Measurements from ENCODE around the gene FAF2.

Gene FAF2

GRCh38 chr5:176526462-176526861, 78.3 kb downstream of the FAF2 start:
- DNase-seq (ENCODE audit: low read depth, low spot score): no peak
- no peak overlapping the region for H3K4me3 ChIP-seq (ENCODE audit: low read length)

GRCh38 chr5:176527246-176528222, 79.3 kb downstream of the FAF2 start:
- H3K4me3 ChIP-seq (ENCODE audit: low read length): no peak overlapping the region
- DNase-seq (ENCODE audit: low read depth, low spot score): no peak

- no peak overlapping the region for H3K4me3 ChIP-seq (ENCODE audit: low read length)
Observed at GRCh38 chr5:176528301-176528700, 80.1 kb downstream of the FAF2 start.

GRCh38 chr5:176528761-176529115, 80.6 kb downstream of the FAF2 start:
- no peak overlapping the region for H3K4me3 ChIP-seq (ENCODE audit: low read length)
- DNase-seq (ENCODE audit: low read depth, low spot score): no peak

More at GRCh38 chr5:176528301-176528700, 80.1 kb downstream of the FAF2 start:
- no peak for DNase-seq (ENCODE audit: low read depth, low spot score)

GRCh38 chr5:176529116-176529740, 81.0 kb downstream of the FAF2 start:
- DNase-seq (ENCODE audit: low read depth, low spot score): no peak

GRCh38 chr5:176529741-176530141, 81.6 kb downstream of the FAF2 start:
- H3K4me3 ChIP-seq (ENCODE audit: low read length): peak overlapping the region; percentile 15
- DNase-seq (ENCODE audit: low read depth, low spot score): peak; percentile 97

More at GRCh38 chr5:176529116-176529740, 81.0 kb downstream of the FAF2 start:
- H3K4me3 ChIP-seq (ENCODE audit: low read length): peak overlapping the region; percentile 15

GRCh38 chr5:176530393-176530982, 82.3 kb downstream of the FAF2 start:
- H3K4me3 ChIP-seq (ENCODE audit: low read length): peak overlapping the region; percentile 44
- DNase-seq (ENCODE audit: low read depth, low spot score): peak; percentile 76

GRCh38 chr5:176530983-176531901, 83.1 kb downstream of the FAF2 start:
- H3K4me3 ChIP-seq (ENCODE audit: low read length): peak overlapping the region; percentile 44
- DNase-seq (ENCODE audit: low read depth, low spot score): no peak

GRCh38 chr5:176531902-176532493, 83.8 kb downstream of the FAF2 start:
- DNase-seq (ENCODE audit: low read depth, low spot score): no peak
- peak overlapping the region; percentile 44 for H3K4me3 ChIP-seq (ENCODE audit: low read length)

- peak overlapping the region; percentile 99 for H3K4me3 ChIP-seq (ENCODE audit: low read length)
- DNase-seq (ENCODE audit: low read depth, low spot score): no peak
Observed at GRCh38 chr5:176532795-176533194, 84.6 kb downstream of the FAF2 start.

GRCh38 chr5:176533390-176533789, 85.2 kb downstream of the FAF2 start:
- peak overlapping the region; percentile 99 for H3K4me3 ChIP-seq (ENCODE audit: low read length)
- DNase-seq (ENCODE audit: low read depth, low spot score): peak; percentile 68

GRCh38 chr5:176533894-176534611, 85.9 kb downstream of the FAF2 start:
- DNase-seq (ENCODE audit: low read depth, low spot score): peak; percentile 81
- H3K4me3 ChIP-seq (ENCODE audit: low read length): peak overlapping the region; percentile 99

GRCh38 chr5:176534640-176535039, 86.5 kb downstream of the FAF2 start:
- DNase-seq (ENCODE audit: low read depth, low spot score): no peak
- peak overlapping the region; percentile 99 for H3K4me3 ChIP-seq (ENCODE audit: low read length)

GRCh38 chr5:176535101-176535663, 87.0 kb downstream of the FAF2 start:
- peak; percentile 79 for DNase-seq (ENCODE audit: low read depth, low spot score)
- peak overlapping the region; percentile 99 for H3K4me3 ChIP-seq (ENCODE audit: low read length)

- peak overlapping the region; percentile 99 for H3K4me3 ChIP-seq (ENCODE audit: low read length)
- no peak for DNase-seq (ENCODE audit: low read depth, low spot score)
Observed at GRCh38 chr5:176535664-176536131, 87.5 kb downstream of the FAF2 start.

GRCh38 chr5:176536132-176536901, 88.1 kb downstream of the FAF2 start:
- peak overlapping the region; percentile 99 for H3K4me3 ChIP-seq (ENCODE audit: low read length)
- peak; percentile 88 for DNase-seq (ENCODE audit: low read depth, low spot score)
